ENCODE measurements around the gene MMP12. TPM values are rescaled to one million over a fixed set of nuclear protein-coding genes. Genes with fewer than 3 reads are reported as not detected.

MMP12 gene
- total RNA-seq, 1 experiment from 2014 or later: not detected

DNA sequence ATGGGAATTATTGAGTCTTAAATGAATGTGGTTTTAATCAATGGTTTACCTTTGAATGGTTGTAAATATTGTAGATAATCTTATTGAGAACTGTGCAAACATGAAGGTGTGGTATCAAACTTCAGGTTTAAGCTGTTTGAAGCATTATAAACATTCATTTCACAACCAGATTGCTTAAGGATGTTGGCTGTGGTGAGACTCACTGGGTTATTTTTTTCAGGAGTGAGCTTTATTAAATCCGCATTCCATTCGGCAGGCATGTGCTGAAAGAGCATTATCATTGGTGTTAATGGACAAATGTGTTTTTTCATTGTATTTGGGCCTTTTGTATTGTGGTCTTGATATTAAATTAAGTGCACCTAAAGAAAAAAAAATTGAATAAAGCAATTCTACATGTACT is 41.1 kb downstream of the MMP12 start (continued):
- TF ChIP-seq KAT7 (CRISPR knock-in tag; IDR thresholded peaks at IDR 0.05; ENCODE audit: borderline replicate concordance) (no peak), PRRX2 (CRISPR knock-in tag; IDR thresholded peaks at IDR 0.05) (no peak), ZNF396 (CRISPR knock-in tag; IDR thresholded peaks at IDR 0.05; ENCODE audit: borderline replicate concordance) (no peak), FOXP1 (CRISPR knock-in tag; IDR thresholded peaks at IDR 0.05; ENCODE audit: borderline replicate concordance) (no peak)
- TF ChIP-seq, protein P1, sequence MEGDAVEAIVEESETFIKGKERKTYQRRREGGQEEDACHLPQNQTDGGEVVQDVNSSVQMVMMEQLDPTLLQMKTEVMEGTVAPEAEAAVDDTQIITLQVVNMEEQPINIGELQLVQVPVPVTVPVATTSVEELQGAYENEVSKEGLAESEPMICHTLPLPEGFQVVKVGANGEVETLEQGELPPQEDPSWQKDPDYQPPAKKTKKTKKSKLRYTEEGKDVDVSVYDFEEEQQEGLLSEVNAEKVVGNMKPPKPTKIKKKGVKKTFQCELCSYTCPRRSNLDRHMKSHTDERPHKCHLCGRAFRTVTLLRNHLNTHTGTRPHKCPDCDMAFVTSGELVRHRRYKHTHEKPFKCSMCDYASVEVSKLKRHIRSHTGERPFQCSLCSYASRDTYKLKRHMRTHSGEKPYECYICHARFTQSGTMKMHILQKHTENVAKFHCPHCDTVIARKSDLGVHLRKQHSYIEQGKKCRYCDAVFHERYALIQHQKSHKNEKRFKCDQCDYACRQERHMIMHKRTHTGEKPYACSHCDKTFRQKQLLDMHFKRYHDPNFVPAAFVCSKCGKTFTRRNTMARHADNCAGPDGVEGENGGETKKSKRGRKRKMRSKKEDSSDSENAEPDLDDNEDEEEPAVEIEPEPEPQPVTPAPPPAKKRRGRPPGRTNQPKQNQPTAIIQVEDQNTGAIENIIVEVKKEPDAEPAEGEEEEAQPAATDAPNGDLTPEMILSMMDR (IDR thresholded peaks at IDR 0.05): no peak

DNA sequence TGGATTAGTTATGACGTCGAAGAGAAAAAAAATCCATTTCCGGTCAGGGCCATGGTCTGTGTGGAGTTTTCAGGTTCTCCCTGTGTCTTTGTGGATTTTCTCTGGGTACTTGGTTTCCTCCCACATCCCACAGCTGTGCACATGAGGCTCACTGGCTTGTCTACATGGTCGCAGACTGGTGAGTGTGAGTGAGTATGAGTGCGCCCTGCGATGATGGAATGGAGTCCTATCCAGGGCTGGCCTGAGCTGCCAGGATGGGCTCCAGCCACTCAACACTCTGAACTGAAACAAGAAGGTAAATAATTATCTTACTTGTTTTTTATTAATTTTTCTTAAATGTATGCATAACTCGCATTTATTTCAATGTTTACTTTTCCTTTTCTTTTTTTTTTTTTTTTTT is 42.2 kb downstream of the MMP12 start:
- peaks cover under 1% of the 10 kb centered on the region for H3K9me3 Mint-ChIP-seq
- H3K27ac Mint-ChIP-seq: no peak overlapping the region
- H3K27me3 Mint-ChIP-seq (ENCODE audit: low read depth): peaks cover 4% of the 10 kb centered on the region; the same call in 1 of the 2 replicates
- TF ChIP-seq ZNF423 (CRISPR knock-in tag; IDR thresholded peaks at IDR 0.05) (no peak), EMX1 (CRISPR knock-in tag; IDR thresholded peaks at IDR 0.05) (no peak), CREM (CRISPR knock-in tag; IDR thresholded peaks at IDR 0.05) (no peak), CDX4 (CRISPR knock-in tag; IDR thresholded peaks at IDR 0.05; ENCODE audit: borderline replicate concordance) (no peak), MAX (CRISPR knock-in tag; IDR thresholded peaks at IDR 0.05) (no peak), HMGA2 (CRISPR knock-in tag; IDR thresholded peaks at IDR 0.05) (no peak), ZNF416 (CRISPR knock-in tag; IDR thresholded peaks at IDR 0.05) (no peak), KAT7 (CRISPR knock-in tag; IDR thresholded peaks at IDR 0.05; ENCODE audit: borderline replicate concordance) (no peak), JAZF1 (CRISPR knock-in tag; IDR thresholded peaks at IDR 0.05) (no peak)
- TF ChIP-seq, protein P2, sequence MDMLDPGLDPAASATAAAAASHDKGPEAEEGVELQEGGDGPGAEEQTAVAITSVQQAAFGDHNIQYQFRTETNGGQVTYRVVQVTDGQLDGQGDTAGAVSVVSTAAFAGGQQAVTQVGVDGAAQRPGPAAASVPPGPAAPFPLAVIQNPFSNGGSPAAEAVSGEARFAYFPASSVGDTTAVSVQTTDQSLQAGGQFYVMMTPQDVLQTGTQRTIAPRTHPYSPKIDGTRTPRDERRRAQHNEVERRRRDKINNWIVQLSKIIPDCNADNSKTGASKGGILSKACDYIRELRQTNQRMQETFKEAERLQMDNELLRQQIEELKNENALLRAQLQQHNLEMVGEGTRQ (CRISPR knock-in tag; IDR thresholded peaks at IDR 0.05): no peak
- TF ChIP-seq, protein P3, sequence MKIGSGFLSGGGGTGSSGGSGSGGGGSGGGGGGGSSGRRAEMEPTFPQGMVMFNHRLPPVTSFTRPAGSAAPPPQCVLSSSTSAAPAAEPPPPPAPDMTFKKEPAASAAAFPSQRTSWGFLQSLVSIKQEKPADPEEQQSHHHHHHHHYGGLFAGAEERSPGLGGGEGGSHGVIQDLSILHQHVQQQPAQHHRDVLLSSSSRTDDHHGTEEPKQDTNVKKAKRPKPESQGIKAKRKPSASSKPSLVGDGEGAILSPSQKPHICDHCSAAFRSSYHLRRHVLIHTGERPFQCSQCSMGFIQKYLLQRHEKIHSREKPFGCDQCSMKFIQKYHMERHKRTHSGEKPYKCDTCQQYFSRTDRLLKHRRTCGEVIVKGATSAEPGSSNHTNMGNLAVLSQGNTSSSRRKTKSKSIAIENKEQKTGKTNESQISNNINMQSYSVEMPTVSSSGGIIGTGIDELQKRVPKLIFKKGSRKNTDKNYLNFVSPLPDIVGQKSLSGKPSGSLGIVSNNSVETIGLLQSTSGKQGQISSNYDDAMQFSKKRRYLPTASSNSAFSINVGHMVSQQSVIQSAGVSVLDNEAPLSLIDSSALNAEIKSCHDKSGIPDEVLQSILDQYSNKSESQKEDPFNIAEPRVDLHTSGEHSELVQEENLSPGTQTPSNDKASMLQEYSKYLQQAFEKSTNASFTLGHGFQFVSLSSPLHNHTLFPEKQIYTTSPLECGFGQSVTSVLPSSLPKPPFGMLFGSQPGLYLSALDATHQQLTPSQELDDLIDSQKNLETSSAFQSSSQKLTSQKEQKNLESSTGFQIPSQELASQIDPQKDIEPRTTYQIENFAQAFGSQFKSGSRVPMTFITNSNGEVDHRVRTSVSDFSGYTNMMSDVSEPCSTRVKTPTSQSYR (CRISPR knock-in tag; IDR thresholded peaks at IDR 0.05): no peak
- TF ChIP-seq, protein P4, sequence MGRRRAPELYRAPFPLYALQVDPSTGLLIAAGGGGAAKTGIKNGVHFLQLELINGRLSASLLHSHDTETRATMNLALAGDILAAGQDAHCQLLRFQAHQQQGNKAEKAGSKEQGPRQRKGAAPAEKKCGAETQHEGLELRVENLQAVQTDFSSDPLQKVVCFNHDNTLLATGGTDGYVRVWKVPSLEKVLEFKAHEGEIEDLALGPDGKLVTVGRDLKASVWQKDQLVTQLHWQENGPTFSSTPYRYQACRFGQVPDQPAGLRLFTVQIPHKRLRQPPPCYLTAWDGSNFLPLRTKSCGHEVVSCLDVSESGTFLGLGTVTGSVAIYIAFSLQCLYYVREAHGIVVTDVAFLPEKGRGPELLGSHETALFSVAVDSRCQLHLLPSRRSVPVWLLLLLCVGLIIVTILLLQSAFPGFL (CRISPR knock-in tag; IDR thresholded peaks at IDR 0.05; ENCODE audit: borderline replicate concordance): no peak
- TF ChIP-seq, protein P5, sequence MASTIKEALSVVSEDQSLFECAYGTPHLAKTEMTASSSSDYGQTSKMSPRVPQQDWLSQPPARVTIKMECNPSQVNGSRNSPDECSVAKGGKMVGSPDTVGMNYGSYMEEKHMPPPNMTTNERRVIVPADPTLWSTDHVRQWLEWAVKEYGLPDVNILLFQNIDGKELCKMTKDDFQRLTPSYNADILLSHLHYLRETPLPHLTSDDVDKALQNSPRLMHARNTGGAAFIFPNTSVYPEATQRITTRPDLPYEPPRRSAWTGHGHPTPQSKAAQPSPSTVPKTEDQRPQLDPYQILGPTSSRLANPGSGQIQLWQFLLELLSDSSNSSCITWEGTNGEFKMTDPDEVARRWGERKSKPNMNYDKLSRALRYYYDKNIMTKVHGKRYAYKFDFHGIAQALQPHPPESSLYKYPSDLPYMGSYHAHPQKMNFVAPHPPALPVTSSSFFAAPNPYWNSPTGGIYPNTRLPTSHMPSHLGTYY (CRISPR knock-in tag; IDR thresholded peaks at IDR 0.05): no peak
- peaks cover 37% of the 10 kb centered on the region for H3K4me1 Mint-ChIP-seq
- ChIA-PET POLR2A (no interaction called here), CTCF (interaction anchor here (0.6 to 1.7 kb wide), 3 partner anchors 81 to 325 kb away, joined by 4 to 8 read pairs (median 4); no protein-coding TSS in a partner anchor)
- no peak for DNase-seq (ENCODE audit: low spot score)
- ATAC-seq: no peak
- H3K4me3 Mint-ChIP-seq: no peak overlapping the region
- H3K36me3 Mint-ChIP-seq: no peaks in the 10 kb centered on the region; the same call in 1 of the 2 replicates
